KMS-11 (cell line): Measurements from ENCODE around the gene RERE.

Source experiments
- H2AFZ ChIP-seq: fragments of 200-600 bp; sonication (generic); 2 replicates; pipeline ENCODE4 v1.6.1; 2016; ENCODE audit warnings: antibody characterized with exemption, mixed run types, low read depth
- H3K27ac ChIP-seq: fragments of 200-600 bp; sonication (generic); 2 replicates; pipeline ENCODE4 v1.6.1; 2016; ENCODE audit warnings: mild to moderate bottlenecking, mixed run types
- H3K27me3 ChIP-seq: fragments of 200-600 bp; sonication (generic); 2 replicates; pipeline ENCODE4 v1.6.1; 2017; ENCODE audit warnings: mild to moderate bottlenecking, low read depth, mixed run types, moderate library complexity; ENCODE audit not compliant: insufficient read depth
- H3K36me3 ChIP-seq: fragments of 200-600 bp; sonication (generic); 2 replicates; pipeline ENCODE4 v1.6.1; 2017; ENCODE audit warnings: mild to moderate bottlenecking, mixed run types; ENCODE audit not compliant: insufficient read depth
- H3K4me1 ChIP-seq: fragments of 200-600 bp; sonication (generic); 2 replicates; pipeline ENCODE4 v1.6.1; 2016; ENCODE audit warnings: mild to moderate bottlenecking, low read depth, mixed run types; ENCODE audit not compliant: poor library complexity, severe bottlenecking
- H3K4me2 ChIP-seq: fragments of 200-600 bp; sonication (generic); 2 replicates; pipeline ENCODE4 v1.7.0; 2016; ENCODE audit warnings: mild to moderate bottlenecking, mixed run types
- H3K4me3 ChIP-seq: fragments of 200-600 bp; sonication (generic); IDR thresholded peaks from 2 replicates; pipeline ENCODE4 v1.6.1; 2017; ENCODE audit warnings: low read depth, low read length, mixed read lengths; ENCODE audit not compliant: insufficient read depth
- H3K79me2 ChIP-seq: fragments of 200-600 bp; sonication (generic); 2 replicates; pipeline ENCODE4 v1.6.1; 2016; ENCODE audit warnings: low read depth, mixed run types; ENCODE audit not compliant: insufficient read depth
- H3K9ac ChIP-seq: fragments of 200-600 bp; sonication (generic); 2 replicates; pipeline ENCODE4 v1.6.1; 2016; ENCODE audit warnings: mild to moderate bottlenecking, mixed run types
- H4K20me1 ChIP-seq: fragments of 200-600 bp; sonication (generic); 2 replicates; pipeline ENCODE4 v1.6.1; 2016; ENCODE audit warnings: mild to moderate bottlenecking, mixed run types; ENCODE audit not compliant: insufficient read depth
- CTCF ChIP-seq: fragments of 200-600 bp; sonication (generic); conservative IDR thresholded peaks from 2 replicates; pipeline ENCODE4 v1.6.1; 2017; ENCODE audit warnings: low read depth, mild to moderate bottlenecking, antibody characterized with exemption, low read length, moderate library complexity, mixed read lengths

The RERE gene

GRCh38 chr1:8711873-8712412 lies 105.5 kb downstream of the RERE start:
- TF ChIP-seq CTCF: no peak
- Histone ChIP-seq H3K4me3 (no peak overlapping the region), H2AFZ (no peak overlapping the region), H4K20me1 (no peaks in the 10 kb centered on the region), H3K4me2 (no peak overlapping the region), H3K9ac (no peak overlapping the region), H3K36me3 (no peaks in the 10 kb centered on the region), H3K79me2 (no peaks in the 10 kb centered on the region), H3K27ac (no peak overlapping the region), H3K4me1 (peaks cover 21% of the 10 kb centered on the region), H3K27me3 (no peaks in the 10 kb centered on the region)

- no peak overlapping the region for H3K4me3 ChIP-seq
- no peak overlapping the region for H3K9ac ChIP-seq
- TF ChIP-seq CTCF: no peak
- no peak overlapping the region for H2AFZ ChIP-seq
- H3K4me2 ChIP-seq: no peak overlapping the region
- no peak overlapping the region for H3K27ac ChIP-seq
- peaks cover 21% of the 10 kb centered on the region for H3K4me1 ChIP-seq
- no peaks in the 10 kb centered on the region for H3K79me2 ChIP-seq
- no peaks in the 10 kb centered on the region for H3K27me3 ChIP-seq
- no peaks in the 10 kb centered on the region for H3K36me3 ChIP-seq
- no peaks in the 10 kb centered on the region for H4K20me1 ChIP-seq
Measured at GRCh38 chr1:8711151-8711550, 106.3 kb downstream of the RERE start.

GRCh38 chr1:8708259-8708658 lies 109.2 kb downstream of the RERE start:
- Histone ChIP-seq H3K4me1 (peaks cover 39% of the 10 kb centered on the region), H3K79me2 (no peaks in the 10 kb centered on the region)

GRCh38 chr1:8706995-8707396 lies 110.4 kb downstream of the RERE start:
- Histone ChIP-seq H3K27me3 (no peaks in the 10 kb centered on the region), H3K27ac (no peak overlapping the region), H3K4me1 (peaks cover 26% of the 10 kb centered on the region), H3K36me3 (no peaks in the 10 kb centered on the region), H3K4me3 (no peak overlapping the region), H3K9ac (no peak overlapping the region), H4K20me1 (no peaks in the 10 kb centered on the region), H3K79me2 (peaks cover 1% of the 10 kb centered on the region; the same call in 1 of the 2 replicates), H3K4me2 (no peak overlapping the region), H2AFZ (no peak overlapping the region)
- no peak for TF ChIP-seq CTCF

More at GRCh38 chr1:8708259-8708658, 109.2 kb downstream of the RERE start:
- H4K20me1 ChIP-seq: no peaks in the 10 kb centered on the region
- no peak overlapping the region for H3K4me3 ChIP-seq
- TF ChIP-seq CTCF: no peak
- H3K27ac ChIP-seq: no peak overlapping the region
- no peak overlapping the region for H3K9ac ChIP-seq
- H2AFZ ChIP-seq: no peak overlapping the region
- no peaks in the 10 kb centered on the region for H3K27me3 ChIP-seq
- no peaks in the 10 kb centered on the region for H3K36me3 ChIP-seq
- no peak overlapping the region for H3K4me2 ChIP-seq
